ENCODE results near the gene SHMT2. TPM values are rescaled to one million over a fixed set of nuclear protein-coding genes. Genes with fewer than 3 reads are reported as not detected.

SHMT2 gene
- total and polyA plus RNA-seq, 2 of the 4 experiments (the other 2 are of a cell fraction) = 266 to 364 TPM

- no peak overlapping the region for H2AK9ac ChIP-seq (replicated peaks; ENCODE audit: low read depth, low read length, poor library complexity)
- H3K14ac ChIP-seq (replicated peaks; ENCODE audit: low read depth, low read length) = no peak overlapping the region
- H3K27me3 ChIP-seq (ENCODE audit: control insufficient read depth, insufficient read depth, low read length) = peaks cover 6% of the 10 kb centered on the region; the same call in 1 of the 2 replicates
- peak; percentile 35 for DNase-seq
- H3K27ac ChIP-seq (ENCODE audit: insufficient read depth, low read length) = no peak overlapping the region
- no peak for ATAC-seq (ENCODE audit: low read depth)
- POLR2A ChIA-PET (ENCODE audit: unreplicated experiment) = no interaction called here
- no peak overlapping the region for H4K91ac ChIP-seq (ENCODE audit: insufficient read depth, low read depth, low read length)
- peaks cover 0 to 10% of the 10 kb centered on the region in 2 experiments; a peak in 1 of 4 replicates for H3K79me1 ChIP-seq (ENCODE audit: low read depth in 1 of 2, low read length in 2 of 2)
- no peak overlapping the region for H3K9ac ChIP-seq (ENCODE audit: low read depth, low read length)
- no peak overlapping the region for H2BK120ac ChIP-seq (ENCODE audit: low read depth, low read length)
- H3K4me2 ChIP-seq (ENCODE audit: low read depth, low read length) = peak overlapping the region; percentile 77
- peaks cover 17% of the 10 kb centered on the region for H3K4me1 ChIP-seq (ENCODE audit: control insufficient read depth, insufficient read depth, low read length)
- H3K18ac ChIP-seq (ENCODE audit: low read depth, low read length) = no peak overlapping the region
- H3K36me3 ChIP-seq (ENCODE audit: control insufficient read depth, insufficient read depth, low read length) = no peaks in the 10 kb centered on the region
- no peak overlapping the region for H4K8ac ChIP-seq (ENCODE audit: low read depth in 2 of 2, low read length in 2 of 2)
- H2BK20ac ChIP-seq (ENCODE audit: low read depth, low read length) = no peak overlapping the region
- TF ChIP-seq BHLHE40 (IDR thresholded peaks at IDR 0.05; ENCODE audit: low read depth, low read length) = no peak
- TF ChIP-seq SMC3 (IDR thresholded peaks at IDR 0.05; ENCODE audit: low read depth, low read length) = peak; percentile 30; the same call in 1 of the 2 replicates
- TF ChIP-seq CTCF (conservative IDR thresholded peaks at IDR 0.05; ENCODE audit: low read depth, low read length) = peak; percentile 61
- TF ChIP-seq RAD21 (IDR thresholded peaks at IDR 0.05; ENCODE audit: low read length) = peak; percentile 30; the same call in 1 of the 2 replicates
- no peak overlapping the region for H2BK15ac ChIP-seq (ENCODE audit: low read depth, low read length)
- H4K5ac ChIP-seq (ENCODE audit: low read depth, low read length) = no peak overlapping the region
- H2BK5ac ChIP-seq (ENCODE audit: low read depth, low read length, poor library complexity, severe bottlenecking) = no peak overlapping the region
- CTCF ChIA-PET = interaction anchor here (0.6 to 5.8 kb wide), 8 partner anchors 11 to 516 kb away, joined by 3 to 47 read pairs (median 4); partner anchors contain the start of gene SHMT2
- dilution Hi-C loops (cut with HindIII; ENCODE audit: low sequenced_read_pairs, unreplicated experiment) = no loop called here
- 0 out of 2 replicates have a peak, but pooled peaks cover 7% of the 10 kb centered on the region for H3K9me1 ChIP-seq (ENCODE audit: insufficient read depth, low read length)
- no peak overlapping the region for H3K4me3 ChIP-seq (ENCODE audit: insufficient read depth, low read depth, low read length)
- peak overlapping the region; percentile 80 for H2AFZ ChIP-seq (replicated peaks; ENCODE audit: low read length, poor library complexity)
- BruUV-seq (replicated peaks) = no TSS peak
- H3K56ac ChIP-seq (ENCODE audit: extremely low read depth, insufficient read depth, low read length) = no peak overlapping the region
- no peak overlapping the region for H3K23ac ChIP-seq (ENCODE audit: low read depth, low read length)
- H3K4ac ChIP-seq (ENCODE audit: low read depth, low read length) = no peak overlapping the region
- in situ Hi-C loops (cut with MboI; ENCODE audit: low sequenced_read_pairs) = no loop called here
- 5% methylated on average over 24 of the region's 45 CpGs; no CpG with 5 or more reads in 1 of the 2 experiments for WGBS, 2 experiments (ENCODE audit: extremely low coverage in 2 of 2, insufficient read length in 1 of 2)
- intact Hi-C loops (cut with micrococcal nuclease) = loop anchor here (1.0 to 5.0 kb wide), 2 partner anchors 30 to 131 kb away; partner anchors contain the start of gene STAT6
- H3K9me3 ChIP-seq (ENCODE audit: control insufficient read depth, insufficient read depth, low read length) = no peaks in the 10 kb centered on the region
- peaks cover 31% of the 10 kb centered on the region; the same call in 1 of the 2 replicates for H4K20me1 ChIP-seq (ENCODE audit: insufficient read depth, low read length)
- no peak overlapping the region for H2AK5ac ChIP-seq (ENCODE audit: low read depth, low read length)
Observed at GRCh38 chr12:57242691-57243454, 13.4 kb downstream of the SHMT2 start.

Measured in IMR-90 (cell line).